Activated CD4-positive, alpha-beta T cell treated with anti-CD3 and anti-CD28 coated beads, Interleukin-2, amount 10 ng/mL, durations not matched to agents 7 days and 5 days (primary cell): ENCODE results near the gene CTNNBL1. TPM values are rescaled to one million over a fixed set of nuclear protein-coding genes. Genes with fewer than 3 reads are reported as not detected.

Source experiments
- CTCF ChIA-PET: fragments of 350-600 bp; sonication (Branson Sonifier 250); formaldehyde crosslinking; loops from one replicate; lab custom pipeline; 2021; ENCODE audit warnings: antibody characterized with exemption; lab: Charles Lee
- POLR2A ChIA-PET: fragments of 350-600 bp; sonication (Branson Sonifier 250); formaldehyde crosslinking; loops from one replicate; lab custom pipeline; 2021; ENCODE audit warnings: antibody characterized with exemption; lab: Charles Lee
- DNase-seq: peaks from one replicate; pipeline ENCODE4 v3.0.0-alpha.2; 2020
- H3K27ac Mint-ChIP-seq: one replicate; pipeline ENCODE4 v1.8.0; 2021; ENCODE audit warnings: mild to moderate bottlenecking, moderate library complexity, mixed read lengths
- H3K27me3 Mint-ChIP-seq: one replicate; pipeline ENCODE4 v1.8.0; 2021; ENCODE audit warnings: mixed read lengths
- H3K36me3 Mint-ChIP-seq: one replicate; pipeline ENCODE4 v1.8.0; 2021; ENCODE audit warnings: low read depth, mixed read lengths
- H3K4me1 Mint-ChIP-seq: one replicate; pipeline ENCODE4 v1.8.0; 2021; ENCODE audit warnings: mixed read lengths
- H3K4me3 Mint-ChIP-seq: one replicate; pipeline ENCODE4 v1.8.0; 2021; ENCODE audit warnings: mild to moderate bottlenecking, moderate library complexity, mixed read lengths
- H3K9me3 Mint-ChIP-seq: one replicate; pipeline ENCODE4 v1.8.0; 2021; ENCODE audit warnings: mixed read lengths
- total RNA-seq, 2 experiments: library from RNA; stranded (reverse); gene quantifications; one replicate each; pipeline ENCODE4 v1.2.3, GENCODE V29; 2021

CTNNBL1 gene
- total RNA-seq, 2 experiments from 2014 or later: 75.1 to 81.8 TPM

- ChIA-PET POLR2A (no interaction called here), CTCF (interaction anchor here (1.2 kb wide), 1 partner anchor 10 kb away, joined by 6 read pairs; no protein-coding TSS in a partner anchor)
- H3K9me3 Mint-ChIP-seq: no peaks in the 10 kb centered on the region
These were observed 189.3 kb downstream of the CTNNBL1 start for GRCh38 chr20:37882961-37883712.

GRCh38 chr20:37885042-37885441, 191.2 kb downstream of the CTNNBL1 start:
- POLR2A ChIA-PET: no interaction called here
- no peaks in the 10 kb centered on the region for H3K27me3 Mint-ChIP-seq

More at GRCh38 chr20:37882961-37883712, 189.3 kb downstream of the CTNNBL1 start:
- no peak for DNase-seq
- Mint-ChIP-seq H3K4me1 (no peaks in the 10 kb centered on the region), H3K4me3 (no peak overlapping the region), H3K27me3 (no peaks in the 10 kb centered on the region), H3K36me3 (no peaks in the 10 kb centered on the region), H3K27ac (no peak overlapping the region)

GRCh38 chr20:37885593-37886503, 192.0 kb downstream of the CTNNBL1 start:
- no peaks in the 10 kb centered on the region for H3K4me1 Mint-ChIP-seq
- DNase-seq: no peak
- H3K9me3 Mint-ChIP-seq: no peaks in the 10 kb centered on the region
- H3K27me3 Mint-ChIP-seq: no peaks in the 10 kb centered on the region
- H3K27ac Mint-ChIP-seq: no peak overlapping the region
- no peak overlapping the region for H3K4me3 Mint-ChIP-seq
- H3K36me3 Mint-ChIP-seq: no peaks in the 10 kb centered on the region
- CTCF ChIA-PET: no interaction called here
- POLR2A ChIA-PET: no interaction called here

More at GRCh38 chr20:37885042-37885441, 191.2 kb downstream of the CTNNBL1 start:
- CTCF ChIA-PET: no interaction called here
- no peak for DNase-seq
- H3K4me3 Mint-ChIP-seq: no peak overlapping the region
- no peaks in the 10 kb centered on the region for H3K4me1 Mint-ChIP-seq
- H3K9me3 Mint-ChIP-seq: no peaks in the 10 kb centered on the region
- no peak overlapping the region for H3K27ac Mint-ChIP-seq
- no peaks in the 10 kb centered on the region for H3K36me3 Mint-ChIP-seq

- Mint-ChIP-seq H3K27me3 (no peaks in the 10 kb centered on the region), H3K27ac (no peak overlapping the region), H3K36me3 (no peaks in the 10 kb centered on the region), H3K9me3 (no peaks in the 10 kb centered on the region), H3K4me3 (no peak overlapping the region), H3K4me1 (no peaks in the 10 kb centered on the region)
- DNase-seq: no peak
- POLR2A ChIA-PET: no interaction called here
- CTCF ChIA-PET: no interaction called here
These were observed 193.0 kb downstream of the CTNNBL1 start for GRCh38 chr20:37886851-37887297.

GRCh38 chr20:37888641-37889040, 194.8 kb downstream of the CTNNBL1 start:
- H3K9me3 Mint-ChIP-seq: no peaks in the 10 kb centered on the region
- H3K4me3 Mint-ChIP-seq: no peak overlapping the region
- CTCF ChIA-PET: no interaction called here
- no peak for DNase-seq
- H3K4me1 Mint-ChIP-seq: no peaks in the 10 kb centered on the region
- no peaks in the 10 kb centered on the region for H3K36me3 Mint-ChIP-seq
- H3K27ac Mint-ChIP-seq: no peak overlapping the region
- POLR2A ChIA-PET: no interaction called here
- no peaks in the 10 kb centered on the region for H3K27me3 Mint-ChIP-seq

- CTCF ChIA-PET: no interaction called here
- H3K27me3 Mint-ChIP-seq: no peaks in the 10 kb centered on the region
These were observed 196.3 kb downstream of the CTNNBL1 start for GRCh38 chr20:37890108-37890507.

GRCh38 chr20:37890643-37891042, 196.8 kb downstream of the CTNNBL1 start:
- Mint-ChIP-seq H3K4me3 (no peak overlapping the region), H3K27me3 (no peaks in the 10 kb centered on the region), H3K4me1 (no peaks in the 10 kb centered on the region), H3K36me3 (no peaks in the 10 kb centered on the region), H3K9me3 (no peaks in the 10 kb centered on the region), H3K27ac (no peak overlapping the region)
- ChIA-PET CTCF (no interaction called here), POLR2A (no interaction called here)
- DNase-seq: no peak

More at GRCh38 chr20:37890108-37890507, 196.3 kb downstream of the CTNNBL1 start:
- POLR2A ChIA-PET: no interaction called here
- Mint-ChIP-seq H3K9me3 (no peaks in the 10 kb centered on the region), H3K4me1 (no peaks in the 10 kb centered on the region), H3K27ac (no peak overlapping the region), H3K4me3 (no peak overlapping the region), H3K36me3 (no peaks in the 10 kb centered on the region)
- DNase-seq: no peak

- H3K36me3 Mint-ChIP-seq: no peaks in the 10 kb centered on the region
- no peak for DNase-seq
- no peak overlapping the region for H3K27ac Mint-ChIP-seq
- no peaks in the 10 kb centered on the region for H3K4me1 Mint-ChIP-seq
- CTCF ChIA-PET: no interaction called here
- no peak overlapping the region for H3K4me3 Mint-ChIP-seq
- no peaks in the 10 kb centered on the region for H3K9me3 Mint-ChIP-seq
- H3K27me3 Mint-ChIP-seq: no peaks in the 10 kb centered on the region
- POLR2A ChIA-PET: interaction anchor here (0.5 to 0.6 kb wide), 2 partner anchors 405 to 1427 kb away, joined by 3 read pairs; no protein-coding TSS in a partner anchor
These were observed 198.2 kb downstream of the CTNNBL1 start for GRCh38 chr20:37892001-37892400.

GRCh38 chr20:37893566-37894241, 199.9 kb downstream of the CTNNBL1 start:
- no peak overlapping the region for H3K27ac Mint-ChIP-seq
- POLR2A ChIA-PET: no interaction called here

GRCh38 chr20:37894454-37894853, 200.6 kb downstream of the CTNNBL1 start:
- DNase-seq: no peak
- Mint-ChIP-seq H3K4me3 (no peak overlapping the region), H3K27ac (no peak overlapping the region), H3K9me3 (no peaks in the 10 kb centered on the region), H3K36me3 (no peaks in the 10 kb centered on the region), H3K27me3 (peaks cover 4% of the 10 kb centered on the region), H3K4me1 (no peaks in the 10 kb centered on the region)
- ChIA-PET CTCF (no interaction called here), POLR2A (no interaction called here)

More at GRCh38 chr20:37893566-37894241, 199.9 kb downstream of the CTNNBL1 start:
- DNase-seq: no peak
- CTCF ChIA-PET: no interaction called here
- Mint-ChIP-seq H3K36me3 (no peaks in the 10 kb centered on the region), H3K4me3 (no peak overlapping the region), H3K9me3 (no peaks in the 10 kb centered on the region), H3K4me1 (no peaks in the 10 kb centered on the region), H3K27me3 (no peaks in the 10 kb centered on the region)

- no peak for DNase-seq
- Mint-ChIP-seq H3K27ac (no peak overlapping the region), H3K4me3 (no peak overlapping the region), H3K4me1 (no peaks in the 10 kb centered on the region), H3K27me3 (peaks cover 10% of the 10 kb centered on the region), H3K9me3 (no peaks in the 10 kb centered on the region), H3K36me3 (no peaks in the 10 kb centered on the region)
- ChIA-PET CTCF (interaction anchor here (0.7 kb wide), 1 partner anchor 716 kb away, joined by 3 read pairs; the partner anchor contains the start of genes MROH8 and RPN2), POLR2A (no interaction called here)
These were observed 201.3 kb downstream of the CTNNBL1 start for GRCh38 chr20:37895166-37895565.

- Mint-ChIP-seq H3K4me3 (no peak overlapping the region), H3K36me3 (no peaks in the 10 kb centered on the region), H3K9me3 (no peaks in the 10 kb centered on the region), H3K27ac (no peak overlapping the region), H3K4me1 (peaks cover 1% of the 10 kb centered on the region), H3K27me3 (peaks cover 25% of the 10 kb centered on the region)
- CTCF ChIA-PET: no interaction called here
- no peak for DNase-seq
- POLR2A ChIA-PET: no interaction called here
These were observed 203.2 kb downstream of the CTNNBL1 start for GRCh38 chr20:37896932-37897548.
